HUES64 (cell line): ENCODE data around the gene CDH23.

Experiments
- H3K27ac ChIP-seq: 2 replicates; pipeline ENCODE4 v1.7.0; 2013; ENCODE audit warnings: low read depth, low read length, inconsistent platforms
- H3K27me3 ChIP-seq: 2 replicates; pipeline ENCODE4 v1.6.1; 2013; ENCODE audit warnings: mild to moderate bottlenecking, low read length; ENCODE audit not compliant: insufficient read depth
- H3K36me3 ChIP-seq: 2 replicates; pipeline ENCODE4 v1.6.1; 2013; ENCODE audit warnings: mild to moderate bottlenecking, low read length; ENCODE audit not compliant: insufficient read depth
- H3K4me1 ChIP-seq: 2 replicates; pipeline ENCODE4 v1.6.1; 2013; ENCODE audit warnings: mild to moderate bottlenecking, low read length, moderate library complexity; ENCODE audit not compliant: insufficient read depth
- H3K4me3 ChIP-seq: 2 replicates; pipeline ENCODE4 v1.5.1; 2013; ENCODE audit warnings: mild to moderate bottlenecking, low read length, moderate library complexity
- H3K9ac ChIP-seq: 2 replicates; pipeline ENCODE4 v1.6.1; 2013; ENCODE audit warnings: mild to moderate bottlenecking, low read depth, low read length
- H3K9me3 ChIP-seq: 2 replicates; pipeline ENCODE4 v1.6.1; 2013; ENCODE audit warnings: low read depth, low read length; ENCODE audit not compliant: insufficient read depth
- WGBS: fragments of 150-250, 120-280 bp; methylation state at CpG from one replicate; pipeline ENCODE4 v1.1.7; 2013; ENCODE audit warnings: missing lambda C conversion rate; 5-methylcytosine and 5-hydroxymethylcytosine counted together

Gene CDH23

DNA sequence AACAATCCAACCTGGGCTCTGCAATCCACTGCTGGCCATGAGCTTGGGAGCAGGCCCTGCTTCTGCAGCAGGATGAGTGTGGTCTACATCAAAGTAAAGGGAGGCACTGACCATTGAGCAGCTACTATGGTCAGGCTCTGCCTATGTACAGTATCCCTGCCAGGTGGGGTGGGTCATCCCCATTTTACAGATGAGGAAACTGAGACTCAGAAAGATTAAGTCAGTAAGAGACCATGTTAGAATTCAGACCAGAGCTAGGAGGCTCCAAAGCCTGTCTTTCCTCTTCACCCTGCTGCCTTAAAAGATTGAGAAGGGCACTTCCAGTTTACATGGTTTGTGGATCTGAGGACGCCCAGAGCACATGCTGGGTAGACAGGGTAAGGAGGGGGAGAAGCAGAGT, 27.1 kb upstream of the CDH23 start:
- H3K36me3 ChIP-seq, result no peaks in the 10 kb centered on the region
- WGBS, result 81% methylated on average over 1 of the region's 1 CpG
- H3K4me1 ChIP-seq, result no peaks in the 10 kb centered on the region
- no peak overlapping the region for H3K27ac ChIP-seq
- 0 out of 2 replicates have a peak, but pooled peaks cover 4% of the 10 kb centered on the region for H3K27me3 ChIP-seq
- no peaks in the 10 kb centered on the region for H3K9me3 ChIP-seq
- H3K9ac ChIP-seq, result no peak overlapping the region
- H3K4me3 ChIP-seq, result no peak overlapping the region

DNA sequence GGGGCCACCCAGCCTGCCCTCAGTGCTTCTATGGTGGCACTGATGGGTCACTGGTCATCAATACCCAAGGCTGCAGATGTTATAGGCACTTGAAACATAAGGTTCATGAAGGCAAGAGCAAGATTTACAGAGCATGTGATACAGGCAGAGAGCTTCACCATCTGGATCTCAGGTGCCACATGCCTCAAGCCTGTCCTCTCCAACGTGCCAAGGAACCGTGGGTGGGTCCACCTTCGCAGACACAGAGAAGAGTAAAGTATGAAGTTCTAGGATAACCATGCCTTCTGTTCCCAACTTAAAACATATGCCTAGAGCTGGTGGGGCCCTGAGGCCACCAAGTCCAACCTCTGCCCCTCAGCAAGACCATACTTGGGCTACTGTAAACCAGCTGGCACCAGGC, 26.7 kb upstream of the CDH23 start:
- Histone ChIP-seq H3K4me1 (no peaks in the 10 kb centered on the region), H3K27me3 (peaks cover 8% of the 10 kb centered on the region; the same call in 1 of the 2 replicates), H3K4me3 (no peak overlapping the region), H3K36me3 (no peaks in the 10 kb centered on the region), H3K9ac (no peak overlapping the region), H3K9me3 (no peaks in the 10 kb centered on the region), H3K27ac (no peak overlapping the region)
- WGBS, result 96% methylated on average over 3 of the region's 3 CpGs

DNA sequence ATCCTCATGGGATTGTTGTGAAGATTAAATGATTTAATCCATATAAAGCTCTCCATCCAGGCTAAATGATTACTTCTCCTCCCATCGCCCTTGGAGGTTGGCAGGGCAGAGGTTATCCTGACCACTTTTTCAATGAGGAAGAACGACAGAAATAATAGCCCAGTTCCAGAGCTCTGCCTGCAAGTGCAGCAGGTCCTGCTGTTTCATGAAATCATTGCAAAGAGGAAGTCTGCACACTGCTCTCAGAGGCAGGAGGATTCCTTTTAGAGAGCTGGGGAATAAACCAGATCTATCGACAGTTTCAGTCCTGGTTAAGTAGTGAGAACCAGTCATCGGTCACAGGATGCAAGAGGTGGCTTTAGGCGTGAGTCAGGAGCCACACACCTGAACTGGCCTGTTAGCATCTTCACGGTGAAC, 25.0 kb upstream of the CDH23 start:
- no peaks in the 10 kb centered on the region for H3K9me3 ChIP-seq
- H3K4me1 ChIP-seq, result no peaks in the 10 kb centered on the region
- no peak overlapping the region for H3K27ac ChIP-seq
- no peak overlapping the region for H3K9ac ChIP-seq
- no peaks in the 10 kb centered on the region for H3K36me3 ChIP-seq
- 88% methylated on average over 6 of the region's 6 CpGs for WGBS
- no peak overlapping the region for H3K4me3 ChIP-seq
- peaks cover 12% of the 10 kb centered on the region; the same call in 1 of the 2 replicates for H3K27me3 ChIP-seq

DNA sequence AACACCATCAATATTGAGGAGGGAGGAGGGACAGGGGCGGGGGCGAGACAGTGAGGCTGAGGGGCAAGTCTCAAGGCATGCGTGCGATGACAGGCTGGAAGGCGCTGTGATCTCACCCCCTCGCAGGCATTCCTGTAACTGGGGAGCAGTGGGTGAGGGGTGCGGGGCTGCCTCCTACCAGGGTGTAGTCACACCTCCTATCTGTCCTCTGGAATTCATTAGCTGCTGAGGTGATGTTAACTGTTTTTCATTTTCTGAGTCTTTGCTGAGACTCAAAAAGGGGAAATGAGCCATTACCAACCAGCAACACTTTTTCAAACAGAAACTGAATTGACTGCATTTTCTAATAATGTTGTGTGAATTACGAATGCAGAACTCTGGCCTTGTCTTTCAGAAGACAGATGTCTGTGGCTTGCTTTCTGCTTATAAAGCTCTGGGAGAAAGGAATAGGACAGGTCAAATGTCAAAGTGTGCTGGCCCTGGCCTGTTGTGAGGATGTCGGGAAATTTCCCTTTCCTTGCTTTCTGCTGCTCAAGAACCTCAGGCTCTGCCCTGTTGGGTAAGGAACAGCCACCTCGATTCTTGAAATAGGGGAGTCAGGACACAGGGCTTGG, 23.7 kb upstream of the CDH23 start:
- Histone ChIP-seq H3K9ac (no peak overlapping the region), H3K4me1 (peaks cover 3% of the 10 kb centered on the region; the same call in 1 of the 2 replicates), H3K27ac (no peak overlapping the region), H3K4me3 (no peak overlapping the region), H3K36me3 (no peaks in the 10 kb centered on the region), H3K27me3 (peaks cover 12% of the 10 kb centered on the region; the same call in 1 of the 2 replicates), H3K9me3 (no peaks in the 10 kb centered on the region)
- 78% methylated on average over 10 of the region's 10 CpGs for WGBS

- Histone ChIP-seq H3K27ac (no peak overlapping the region), H3K4me3 (no peak overlapping the region), H3K36me3 (no peaks in the 10 kb centered on the region), H3K27me3 (peaks cover 12% of the 10 kb centered on the region; the same call in 1 of the 2 replicates), H3K4me1 (peaks cover 3% of the 10 kb centered on the region; the same call in 1 of the 2 replicates), H3K9ac (no peak overlapping the region), H3K9me3 (no peaks in the 10 kb centered on the region)
- 89% methylated on average over 11 of the region's 11 CpGs for WGBS
These were observed 22.1 kb upstream of the CDH23 start for GRCh38 chr10:71374481-71375233.

DNA sequence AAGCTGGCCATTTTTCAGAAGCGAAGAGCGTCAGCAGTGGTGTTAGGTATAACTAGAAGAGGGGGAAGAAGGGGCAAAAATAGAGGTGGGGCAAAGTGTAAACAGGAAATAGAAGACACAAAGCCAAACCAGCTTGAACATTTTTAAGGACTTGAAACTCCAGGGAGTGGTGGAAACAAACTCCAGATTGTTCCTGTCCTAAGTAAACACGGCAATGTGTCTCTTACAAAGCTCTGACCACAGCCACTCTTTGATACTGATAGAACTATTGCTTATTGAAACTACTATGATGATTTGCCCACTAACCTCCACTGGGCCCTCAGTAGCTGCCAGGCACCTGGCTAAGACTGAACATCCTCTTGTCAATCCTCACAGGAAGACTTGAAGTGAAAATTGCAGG, 20.8 kb upstream of the CDH23 start:
- H3K36me3 ChIP-seq, result no peaks in the 10 kb centered on the region
- WGBS, result 74% methylated on average over 3 of the region's 3 CpGs
- H3K9me3 ChIP-seq, result no peaks in the 10 kb centered on the region
- H3K4me1 ChIP-seq, result peaks cover 3% of the 10 kb centered on the region; the same call in 1 of the 2 replicates
- H3K27me3 ChIP-seq, result peaks cover 12% of the 10 kb centered on the region; the same call in 1 of the 2 replicates
- H3K4me3 ChIP-seq, result no peak overlapping the region
- H3K9ac ChIP-seq, result no peak overlapping the region
- no peak overlapping the region for H3K27ac ChIP-seq

DNA sequence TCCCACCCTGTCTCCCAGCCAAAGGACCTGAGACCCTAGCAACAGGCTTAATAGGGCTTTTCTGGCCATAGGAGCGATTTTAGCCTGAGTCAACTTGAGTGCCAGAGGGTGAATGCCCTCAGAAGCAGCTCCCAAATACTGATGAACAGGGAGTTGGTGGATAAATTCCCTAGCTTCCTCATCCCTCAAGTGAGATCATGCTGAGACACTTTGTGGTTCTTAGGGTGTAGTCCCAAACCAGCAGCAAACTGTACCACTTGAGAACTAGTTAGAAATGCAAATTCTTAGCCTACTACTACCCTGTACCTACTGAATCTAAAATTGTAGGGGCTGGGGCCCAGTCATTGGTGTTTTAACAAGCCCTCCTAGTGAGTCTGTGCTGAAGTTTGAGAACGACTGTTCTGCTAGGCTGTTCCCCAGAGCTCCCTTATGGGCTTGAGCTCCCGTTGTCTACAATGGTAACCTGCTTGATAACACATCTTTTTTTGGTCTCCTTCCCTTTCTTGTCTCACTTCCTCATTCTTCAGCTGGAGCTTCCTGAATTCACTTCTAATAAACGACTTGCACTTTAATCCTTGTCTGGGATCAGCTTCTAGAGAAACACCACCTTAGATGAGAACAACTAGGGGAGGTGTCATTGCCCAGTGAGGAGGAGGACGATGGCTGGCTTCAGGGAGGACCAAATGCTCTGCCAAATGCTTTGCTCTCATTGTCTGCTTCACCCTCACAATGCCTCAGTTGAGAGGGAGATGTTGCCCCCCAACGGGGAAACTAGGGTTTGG, 18.2 kb upstream of the CDH23 start:
- no peak overlapping the region for H3K9ac ChIP-seq
- 81% methylated on average over 6 of the region's 6 CpGs for WGBS

DNA sequence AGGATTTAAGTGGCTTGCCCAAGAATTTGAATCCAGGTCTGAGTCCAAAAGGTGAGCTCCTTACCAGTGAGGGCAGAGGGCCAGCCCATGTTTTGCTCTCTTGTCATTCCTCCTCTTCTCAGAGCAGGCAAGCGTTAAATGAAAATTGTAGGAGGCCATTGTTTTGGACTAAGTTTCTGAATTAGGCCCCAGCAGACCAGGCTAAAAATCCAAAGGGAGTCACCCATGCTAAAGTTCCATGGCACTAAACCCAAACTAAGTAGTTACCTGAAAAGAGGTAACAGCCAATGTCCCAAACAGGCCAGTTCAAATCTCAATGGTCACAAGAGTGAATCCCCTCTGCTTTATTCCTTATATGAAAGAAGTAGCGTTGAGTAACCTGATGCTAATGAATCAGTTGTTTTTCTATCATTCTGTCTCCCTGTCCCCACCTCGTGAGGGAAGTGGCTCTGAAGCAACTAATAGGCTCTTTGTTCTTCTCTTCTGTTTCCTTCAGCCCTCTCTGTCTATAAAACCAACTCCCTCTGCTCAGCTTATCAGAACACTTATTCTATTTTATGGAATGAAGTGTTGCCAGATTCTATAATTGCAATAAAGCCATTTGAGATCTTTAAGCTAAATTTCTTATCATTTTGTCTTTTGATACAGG, 17.5 kb upstream of the CDH23 start:
- WGBS, result 68% methylated on average over 3 of the region's 3 CpGs
- Histone ChIP-seq H3K9ac (no peak overlapping the region), H3K4me3 (no peak overlapping the region)

More for the DNA sequence above, 18.2 kb upstream of the CDH23 start:
- H3K4me3 ChIP-seq, result no peak overlapping the region
- no peak overlapping the region for H3K27ac ChIP-seq
- no peaks in the 10 kb centered on the region for H3K36me3 ChIP-seq
- H3K9me3 ChIP-seq, result no peaks in the 10 kb centered on the region
- peaks cover 10% of the 10 kb centered on the region; the same call in 1 of the 2 replicates for H3K27me3 ChIP-seq
- H3K4me1 ChIP-seq, result peaks cover 3% of the 10 kb centered on the region; the same call in 1 of the 2 replicates

DNA sequence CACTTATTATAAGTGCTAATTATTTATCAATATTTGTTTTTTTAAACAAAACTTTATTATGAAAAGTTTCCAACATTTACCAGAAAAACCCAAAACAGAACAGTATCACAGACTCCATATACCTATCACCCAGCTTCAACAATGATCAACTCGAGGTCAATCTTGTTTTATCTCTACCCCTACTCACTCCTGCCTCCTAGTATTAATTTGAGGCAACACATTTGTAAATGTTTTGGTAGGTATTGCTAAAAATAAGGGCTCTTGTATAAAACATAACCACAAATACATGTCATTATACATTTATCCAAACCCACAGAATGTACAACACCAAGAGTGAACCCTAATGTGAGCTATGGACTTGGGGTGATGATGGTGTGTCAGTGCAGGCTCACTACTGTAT, 15.9 kb upstream of the CDH23 start:
- H3K36me3 ChIP-seq, result no peaks in the 10 kb centered on the region
- 71% methylated on average over 1 of the region's 1 CpG for WGBS
- 0 out of 2 replicates have a peak, but pooled peaks cover under 1% of the 10 kb centered on the region for H3K27me3 ChIP-seq
- H3K4me1 ChIP-seq, result peaks cover 3% of the 10 kb centered on the region; the same call in 1 of the 2 replicates
- H3K4me3 ChIP-seq, result no peak overlapping the region
- no peak overlapping the region for H3K9ac ChIP-seq
- no peaks in the 10 kb centered on the region for H3K9me3 ChIP-seq
- H3K27ac ChIP-seq, result no peak overlapping the region

More for the DNA sequence above, 17.5 kb upstream of the CDH23 start:
- Histone ChIP-seq H3K36me3 (no peaks in the 10 kb centered on the region), H3K27me3 (peaks cover 8% of the 10 kb centered on the region; the same call in 1 of the 2 replicates), H3K9me3 (no peaks in the 10 kb centered on the region), H3K27ac (no peak overlapping the region), H3K4me1 (peaks cover 3% of the 10 kb centered on the region; the same call in 1 of the 2 replicates)

DNA sequence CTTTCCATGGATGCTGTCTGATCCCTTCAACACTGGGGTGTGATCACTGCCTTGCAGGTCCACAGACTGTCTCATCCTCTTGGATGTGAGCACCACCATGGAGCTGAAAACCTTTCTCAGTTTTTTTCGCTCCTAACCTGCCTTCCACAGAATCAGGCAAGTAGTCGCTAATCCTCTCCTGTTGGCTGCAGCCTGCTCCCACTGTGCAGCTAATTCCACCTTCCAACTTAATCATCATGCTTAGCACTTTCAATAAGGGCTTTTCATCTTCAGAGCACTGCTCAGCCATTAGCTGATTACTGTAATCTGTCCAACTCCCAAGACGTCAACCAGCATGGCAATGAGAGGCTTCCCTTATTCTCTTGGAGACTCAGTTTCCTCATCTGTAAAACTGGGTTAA, 15.1 kb upstream of the CDH23 start:
- Histone ChIP-seq H3K27me3 (no peaks in the 10 kb centered on the region), H3K36me3 (no peaks in the 10 kb centered on the region), H3K4me3 (no peak overlapping the region), H3K27ac (no peak overlapping the region), H3K4me1 (peaks cover 3% of the 10 kb centered on the region; the same call in 1 of the 2 replicates), H3K9ac (no peak overlapping the region), H3K9me3 (no peaks in the 10 kb centered on the region)
- WGBS, result 94% methylated on average over 3 of the region's 3 CpGs
